T-helper 1 cell (primary cell): Measurements from ENCODE around the gene DACT1.

Experiments
- DNase-seq, 5 donors: peaks; one replicate each; pipeline ENCODE4 v3.0.0-alpha.2; 2012 to 2020

Gene DACT1

DNA sequence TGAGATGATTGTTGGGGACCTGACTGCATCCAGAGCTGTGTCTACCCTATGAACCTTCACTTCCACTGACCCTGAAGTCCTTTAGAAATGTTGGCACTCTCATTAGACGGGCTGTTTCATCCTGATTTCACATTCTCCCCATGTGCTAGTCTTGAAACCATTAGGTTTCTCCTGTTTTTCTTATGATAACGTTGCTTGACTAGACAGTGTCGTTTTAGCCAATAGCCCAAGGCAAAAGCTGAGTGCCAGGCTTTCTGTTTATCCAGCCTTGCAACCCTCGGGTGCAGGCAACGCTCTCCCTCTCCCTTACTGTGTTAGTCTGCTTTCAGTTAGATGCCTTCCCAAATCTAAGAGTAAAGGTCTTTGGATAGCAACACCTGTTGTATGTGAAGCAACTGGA, 30.1 kb downstream of the DACT1 start:
- DNase-seq = no peak

DNA sequence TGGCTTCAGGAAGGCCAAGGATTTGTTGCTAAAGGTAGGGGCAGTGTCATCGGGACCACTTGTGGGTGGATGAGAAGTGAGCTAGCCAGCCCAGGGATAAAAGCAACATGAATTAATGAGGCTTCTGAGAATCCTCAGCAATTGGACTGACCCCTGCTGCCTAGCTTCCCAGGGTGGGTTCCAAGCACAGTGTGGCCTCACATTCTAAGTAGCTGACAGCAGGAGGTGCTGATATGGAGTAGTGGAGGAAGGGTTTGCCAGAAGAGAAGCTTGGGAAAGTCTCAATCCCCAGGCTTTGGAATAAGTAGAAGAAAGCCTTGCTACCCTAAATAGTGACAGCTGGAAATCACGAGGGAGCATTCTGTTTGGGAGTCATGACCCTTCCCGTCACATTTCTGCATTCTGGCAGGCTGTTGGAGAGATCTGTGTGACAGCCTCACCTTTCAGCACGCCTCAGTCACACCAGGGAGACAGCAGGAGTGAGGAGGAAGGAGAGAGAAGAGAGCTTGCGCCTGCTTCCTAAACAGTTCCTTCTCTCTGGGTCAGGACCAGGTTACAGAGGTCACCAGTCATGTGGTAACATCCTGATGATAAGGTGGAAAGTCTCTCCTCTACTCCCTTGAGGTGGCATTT, 31.2 kb downstream of the DACT1 start:
- DNase-seq = no peak

DNA sequence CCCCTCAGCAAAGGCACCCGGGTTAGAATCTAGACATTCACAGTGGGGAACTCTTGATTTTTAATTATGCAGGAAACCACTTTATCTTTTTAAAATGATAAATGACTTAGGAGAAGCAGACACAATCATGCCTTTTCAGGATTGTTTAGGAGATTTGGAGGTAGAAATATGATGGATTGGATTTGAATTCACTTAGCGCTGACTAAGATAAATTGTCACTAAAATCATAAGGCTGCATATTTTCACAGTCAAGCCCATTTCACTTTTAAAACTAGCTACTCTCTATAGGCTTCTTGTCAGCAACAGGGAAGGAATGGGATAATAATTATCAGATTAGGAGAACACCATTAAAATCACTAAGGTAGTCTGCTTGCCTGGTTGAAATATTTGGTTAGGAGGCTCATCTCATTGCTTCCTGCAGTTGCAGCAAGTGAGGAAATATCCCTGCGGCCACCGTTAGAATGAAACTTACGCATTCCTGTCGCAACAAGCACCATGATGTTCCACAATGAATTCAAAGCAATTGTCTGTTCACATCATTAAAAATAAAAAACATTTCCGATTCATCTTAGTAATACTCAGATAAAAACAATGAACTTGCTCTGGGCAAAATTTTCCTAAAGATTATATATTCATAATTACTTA, 31.9 kb downstream of the DACT1 start:
- no peak for DNase-seq

DNA sequence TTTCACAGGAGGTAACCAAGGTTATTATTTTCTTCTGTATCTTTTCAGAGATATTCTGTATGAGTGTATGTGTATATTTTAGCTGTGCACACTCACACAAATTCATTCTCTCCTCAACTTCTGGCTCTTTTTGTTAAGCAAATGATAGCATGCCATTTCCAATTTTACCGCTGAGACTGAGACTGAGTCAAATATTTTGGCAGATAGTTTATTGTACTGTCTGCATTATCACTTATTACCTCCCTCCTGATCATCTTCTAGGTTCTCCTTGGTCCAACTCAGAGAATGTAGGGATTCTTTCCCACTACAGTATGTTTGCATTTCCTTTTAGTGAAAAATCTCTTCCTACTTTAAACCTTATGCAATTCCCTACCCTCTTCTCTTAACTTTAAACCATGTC, 33.3 kb downstream of the DACT1 start:
- no peak for DNase-seq

GRCh38 chr14:58671436-58671835, 33.7 kb downstream of the DACT1 start:
- DNase-seq = no peak

- no peak for DNase-seq
Measured at GRCh38 chr14:58673722-58674121, 36.0 kb downstream of the DACT1 start.

GRCh38 chr14:58677001-58677400, 39.2 kb downstream of the DACT1 start:
- DNase-seq = no peak

DNA sequence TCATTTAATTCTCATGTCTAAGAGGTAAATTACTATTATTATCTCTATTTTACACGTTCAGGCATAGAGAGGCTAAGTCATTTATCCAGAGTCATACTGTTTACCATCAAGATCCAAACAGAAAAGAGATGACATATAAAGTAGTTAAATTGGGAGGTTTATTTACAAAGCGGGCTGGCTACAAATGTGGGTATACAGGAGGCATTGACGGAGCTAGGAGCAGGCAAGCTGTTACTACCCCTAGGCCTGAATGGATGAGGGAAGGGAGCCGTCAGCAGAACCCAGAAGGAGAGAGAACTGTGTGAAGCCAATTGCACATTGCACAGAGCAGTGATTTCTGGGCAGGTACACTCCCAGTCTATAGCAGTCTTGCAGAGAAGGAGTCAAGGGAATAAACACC, 39.8 kb downstream of the DACT1 start:
- DNase-seq = no peak

GRCh38 chr14:58677996-58678395, 40.2 kb downstream of the DACT1 start:
- no peak for DNase-seq

- DNase-seq = no peak
Measured at GRCh38 chr14:58680698-58681097, 42.9 kb downstream of the DACT1 start.

DNA sequence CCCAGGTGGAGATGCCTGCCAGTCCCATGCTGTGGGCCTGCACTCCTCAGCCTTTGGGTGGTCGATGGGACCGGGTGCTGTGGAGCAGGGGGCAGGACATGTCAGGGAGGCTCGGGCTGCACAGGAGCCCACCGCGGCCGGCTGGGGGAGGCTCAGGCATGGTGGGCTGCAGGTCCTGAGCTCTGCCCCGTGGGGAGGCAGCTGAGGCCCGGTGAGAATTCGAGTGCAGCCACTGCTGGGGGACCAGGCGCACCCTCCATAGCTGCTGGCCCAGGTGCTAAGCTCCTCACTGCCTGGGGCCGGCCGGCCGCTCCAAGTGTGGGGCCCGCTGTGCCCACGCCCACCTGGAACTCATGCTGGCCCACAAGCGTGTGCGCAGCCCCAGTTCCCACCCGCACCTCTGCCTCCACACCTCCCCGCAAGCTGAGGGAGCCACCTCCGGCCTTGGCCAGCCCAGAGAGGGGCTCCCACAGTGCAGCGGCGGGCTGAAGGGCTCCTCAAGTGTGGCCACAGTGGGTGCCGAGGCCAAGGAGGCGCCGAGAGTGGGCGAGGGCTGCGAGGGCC, 49.6 kb downstream of the DACT1 start:
- DNase-seq = no peak

- DNase-seq = no peak
Measured at GRCh38 chr14:58690801-58691516, 53.2 kb downstream of the DACT1 start.

- DNase-seq = no peak
Measured at GRCh38 chr14:58693048-58693447, 55.3 kb downstream of the DACT1 start.

GRCh38 chr14:58695514-58695913, 57.8 kb downstream of the DACT1 start:
- no peak for DNase-seq

DNA sequence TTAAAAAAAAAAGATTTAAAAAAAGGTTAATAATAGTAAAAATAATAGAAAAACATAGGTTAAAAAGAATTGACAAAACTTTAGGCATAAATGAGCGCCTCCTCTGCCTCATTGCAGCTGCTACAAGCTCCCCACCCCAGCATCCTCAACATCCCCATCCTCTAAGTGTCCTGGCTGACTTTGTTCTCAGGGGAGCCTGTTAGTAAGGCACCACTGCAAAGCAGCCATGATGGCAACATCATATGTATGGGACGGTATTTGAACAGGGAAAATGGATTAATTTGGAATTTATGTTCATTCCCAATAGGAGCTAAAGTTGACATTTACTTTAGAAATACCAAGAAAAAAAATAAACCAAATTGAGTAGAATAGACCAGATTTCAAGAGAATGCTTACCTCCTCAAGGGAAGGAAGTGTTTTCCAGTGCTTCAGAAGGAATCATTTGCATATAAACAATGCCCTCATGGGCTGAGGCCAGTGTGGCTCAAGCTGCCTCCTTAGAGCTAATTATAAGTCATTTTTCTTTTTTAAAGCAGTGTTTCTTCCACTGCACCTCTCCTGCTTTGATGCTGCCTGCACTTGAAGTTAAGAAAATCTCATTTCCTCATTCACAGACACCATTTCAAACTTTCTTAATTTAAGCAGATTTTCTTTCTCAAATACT, 59.6 kb downstream of the DACT1 start:
- DNase-seq = no peak
